Measurements from ENCODE around the gene DNMT3A.

GRCh38 chr2:25337891-25338290 lies 3.8 kb downstream of the DNMT3A start:
- TF ChIP-seq CTCF (IDR thresholded peaks at IDR 0.05; ENCODE audit: control extremely low read depth in 1 of 3, insufficient read depth in 1 of 3, low read depth in 1 of 3, low read length in 3 of 3) (no peak), HDAC6 (IDR thresholded peaks at IDR 0.05; ENCODE audit: low read depth, low read length) (no peak), MAX (IDR thresholded peaks at IDR 0.05) (no peak), SAP30 (IDR thresholded peaks at IDR 0.05; ENCODE audit: insufficient read depth, insufficient replicate concordance, low read length) (no peak), POLR2A (IDR thresholded peaks at IDR 0.05; ENCODE audit: control extremely low read depth in 1 of 2, low read depth in 2 of 2, low read length in 2 of 2) (no peak), POLR2AphosphoS5 (IDR thresholded peaks at IDR 0.05; ENCODE audit: low read depth, low read length) (no peak), BCL11A (IDR thresholded peaks at IDR 0.05; ENCODE audit: low read depth in 2 of 2, low read length in 2 of 2) (no peak), TAF7 (optimal IDR thresholded peaks at IDR 0.05; ENCODE audit: borderline replicate concordance, low read depth, low read length) (no peak), KDM1A (IDR thresholded peaks at IDR 0.05; ENCODE audit: borderline replicate concordance, low read length) (no peak)
